Fibroblast of lung (primary cell): ENCODE measurements around the gene PRDM7. TPM values are rescaled to one million over a fixed set of nuclear protein-coding genes. Genes with fewer than 3 reads are reported as not detected.

Experiments
- DNase-seq, 2 donors: peaks; one replicate each; pipeline versions ENCODE4 v3.0.0 to v3.0.0-alpha.2; 2010; ENCODE audit warnings: low read depth in 2 of 2
- H2AFZ ChIP-seq: 2 replicates; pipeline ENCODE4 v1.5.1; 2012; ENCODE audit warnings: low read length, control low read depth, inconsistent platforms
- H3K27ac ChIP-seq: 2 replicates; pipeline ENCODE4 v1.5.1; 2011; ENCODE audit warnings: low read length, control low read depth; ENCODE audit not compliant: insufficient read depth
- H3K27me3 ChIP-seq: 2 replicates; pipeline ENCODE4 v1.5.1; 2011; ENCODE audit warnings: mild to moderate bottlenecking, low read length; ENCODE audit not compliant: control insufficient read depth, insufficient read depth
- H3K36me3 ChIP-seq: 2 replicates; pipeline ENCODE4 v1.5.1; 2011; ENCODE audit warnings: low read length; ENCODE audit not compliant: control insufficient read depth, insufficient read depth
- H3K4me1 ChIP-seq: 2 replicates; pipeline ENCODE4 v1.5.1; 2011; ENCODE audit warnings: low read length; ENCODE audit not compliant: control insufficient read depth, insufficient read depth; ENCODE audit errors: extremely low read depth
- H3K4me2 ChIP-seq: 2 replicates; pipeline ENCODE4 v1.5.1; 2011; ENCODE audit warnings: low read length, control low read depth; ENCODE audit not compliant: insufficient read depth; ENCODE audit errors: extremely low read depth
- H3K4me3 ChIP-seq, 4 experiments: fragments of 200-600 bp in 1 of 4; sonication (generic) in 1 of 4; replicated peaks in 1 of 4; 2 replicates each; pipeline ENCODE4 v1.5.1; 2011 to 2016; ENCODE audit warnings: low read length in 4 of 4, low read depth in 3 of 4, mild to moderate bottlenecking in 3 of 4, control low read depth in 2 of 4, inconsistent platforms in 1 of 4, mixed read lengths in 1 of 4; ENCODE audit not compliant: insufficient read depth in 1 of 4; ENCODE audit errors: control extremely low read depth in 1 of 4
- H3K79me2 ChIP-seq: 2 replicates; pipeline ENCODE4 v1.5.1; 2012; ENCODE audit warnings: mild to moderate bottlenecking, low read length, inconsistent platforms; ENCODE audit not compliant: control insufficient read depth, insufficient read depth
- H3K9ac ChIP-seq: 2 replicates; pipeline ENCODE4 v1.5.1; 2011; ENCODE audit warnings: mild to moderate bottlenecking, low read length, control low read depth; ENCODE audit not compliant: insufficient read depth
- H3K9me3 ChIP-seq: 2 replicates; pipeline ENCODE4 v1.5.1; 2012; ENCODE audit warnings: low read depth, low read length; ENCODE audit not compliant: control insufficient read depth, insufficient read depth
- H4K20me1 ChIP-seq: 2 replicates; pipeline ENCODE4 v1.5.1; 2011; ENCODE audit warnings: low read length; ENCODE audit not compliant: control insufficient read depth, insufficient read depth; ENCODE audit errors: extremely low read depth
- CTCF ChIP-seq, 2 donors: IDR thresholded peaks in 1 of 2; conservative IDR thresholded peaks in 1 of 2; 1 replicate in 1 of 2; 2 replicates in 1 of 2; pipeline ENCODE4 v1.5.1; 2011 to 2012; ENCODE audit warnings: low read length in 2 of 2, control low read depth in 1 of 2, inconsistent platforms in 1 of 2, low read depth in 1 of 2, mild to moderate bottlenecking in 1 of 2
- EZH2 ChIP-seq: IDR thresholded peaks from 2 replicates; pipeline ENCODE4 v1.5.1; 2012; ENCODE audit warnings: low read length, control low read depth, mild to moderate bottlenecking; ENCODE audit errors: missing control alignments
- polyA plus RNA-seq, 2 donors: library from polyadenylated mRNA; depleted of rRNA in 1 of 2; stranded (reverse) in 1 of 2; unstranded in 1 of 2; fragments of >200 nt; gene quantifications; 2 replicates each; pipeline ENCODE4 v1.2.1, GENCODE V29; 2011 to 2012; ENCODE audit warnings: missing spikeins in 1 of 2
- total RNA-seq: library from RNA; depleted of rRNA; stranded (reverse); fragments of >200 nt; gene quantifications from 2 replicates; pipeline ENCODE4 v1.2.1, GENCODE V29; 2014

Gene PRDM7
- total and polyA plus RNA-seq, 2 donors (not counting 1 experiment from before 2014, with no cell fraction given), result not detected

GRCh38 chr16:90047714-90048346 lies 29.3 kb downstream of the PRDM7 start:
- H3K27me3 ChIP-seq, result no peaks in the 10 kb centered on the region
- H3K4me1 ChIP-seq, result peaks cover 10% of the 10 kb centered on the region
- no peak for TF ChIP-seq EZH2
- no peak for TF ChIP-seq CTCF (conservative IDR thresholded peaks at IDR 0.05 in 1 of 2, IDR thresholded peaks at IDR 0.05 in 1 of 2; ENCODE audit: low read depth in 1 of 2, low read length in 2 of 2)
- DNase-seq, result no peak
- H4K20me1 ChIP-seq, result no peaks in the 10 kb centered on the region
- H3K4me2 ChIP-seq, result peak overlapping the region; percentile 85
- H2AFZ ChIP-seq, result no peak overlapping the region
- no peaks in the 10 kb centered on the region for H3K36me3 ChIP-seq
- no peak overlapping the region for H3K27ac ChIP-seq
- H3K79me2 ChIP-seq, result no peaks in the 10 kb centered on the region
- no peak overlapping the region for H3K9ac ChIP-seq
- no peaks in the 10 kb centered on the region for H3K9me3 ChIP-seq
- peak overlapping the region in 1 of 4 experiments; percentile 48 for H3K4me3 ChIP-seq

GRCh38 chr16:90046971-90047713 lies 30.0 kb downstream of the PRDM7 start:
- TF ChIP-seq EZH2 (no peak), CTCF (conservative IDR thresholded peaks at IDR 0.05 in 1 of 2, IDR thresholded peaks at IDR 0.05 in 1 of 2; ENCODE audit: low read depth in 1 of 2, low read length in 2 of 2) (no peak)
- Histone ChIP-seq H3K79me2 (no peaks in the 10 kb centered on the region), H3K27me3 (no peaks in the 10 kb centered on the region), H3K4me3 (peak overlapping the region in 3 of 4 experiments; percentile 9 to 48 (median 17)), H4K20me1 (no peaks in the 10 kb centered on the region), H3K27ac (no peak overlapping the region), H3K36me3 (no peaks in the 10 kb centered on the region), H3K9ac (no peak overlapping the region), H3K4me2 (peak overlapping the region; percentile 85), H3K9me3 (no peaks in the 10 kb centered on the region), H3K4me1 (peaks cover 10% of the 10 kb centered on the region), H2AFZ (peak overlapping the region; percentile 76)
- DNase-seq, result peak; percentile 57 to 68

GRCh38 chr16:90046122-90046970 lies 30.8 kb downstream of the PRDM7 start:
- no peaks in the 10 kb centered on the region for H3K9me3 ChIP-seq
- no peaks in the 10 kb centered on the region for H4K20me1 ChIP-seq
- peak overlapping the region in 1 of 4 experiments; percentile 48 for H3K4me3 ChIP-seq
- no peak overlapping the region for H3K27ac ChIP-seq
- peaks cover 10% of the 10 kb centered on the region for H3K4me1 ChIP-seq
- no peaks in the 10 kb centered on the region for H3K36me3 ChIP-seq
- H3K79me2 ChIP-seq, result no peaks in the 10 kb centered on the region
- peak overlapping the region; percentile 85 for H3K4me2 ChIP-seq
- TF ChIP-seq CTCF (conservative IDR thresholded peaks at IDR 0.05 in 1 of 2, IDR thresholded peaks at IDR 0.05 in 1 of 2; ENCODE audit: low read depth in 1 of 2, low read length in 2 of 2), result no peak
- TF ChIP-seq EZH2, result no peak
- H2AFZ ChIP-seq, result peak overlapping the region; percentile 76
- DNase-seq, result no peak
- peak overlapping the region; percentile 2 for H3K9ac ChIP-seq
- H3K27me3 ChIP-seq, result no peaks in the 10 kb centered on the region
